ENCODE results near the gene GRIK1.

The GRIK1 gene

DNA sequence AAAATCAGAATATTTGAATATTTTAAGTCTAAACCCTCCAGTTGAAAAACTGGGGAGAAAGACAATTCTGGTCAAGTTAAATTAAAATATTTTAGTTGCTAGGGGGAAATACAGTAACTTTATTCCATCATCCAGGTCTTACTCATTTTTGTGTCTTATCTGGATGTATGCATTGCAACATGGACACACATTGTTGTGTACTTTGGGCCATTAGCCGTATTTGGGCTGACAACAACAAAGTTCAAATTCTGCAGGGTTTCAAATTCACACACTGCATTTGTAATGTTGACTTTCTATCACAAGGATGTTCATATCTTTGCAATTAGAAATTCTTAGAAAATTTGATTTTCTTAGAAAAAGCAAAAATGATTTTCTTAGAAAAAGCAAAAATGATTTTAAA lies 391.8 kb downstream of the GRIK1 start:
- Mint-ChIP-seq H3K36me3 (ENCODE audit: low read depth) (no peaks in the 10 kb centered on the region), H3K4me1 (ENCODE audit: low read depth) (no peaks in the 10 kb centered on the region), H3K9me3 (no peaks in the 10 kb centered on the region), H3K27ac (no peak overlapping the region), H3K27me3 (ENCODE audit: low read depth) (no peaks in the 10 kb centered on the region), H3K4me3 (no peak overlapping the region)
- DNase-seq (ENCODE audit: low spot score) = no peak

DNA sequence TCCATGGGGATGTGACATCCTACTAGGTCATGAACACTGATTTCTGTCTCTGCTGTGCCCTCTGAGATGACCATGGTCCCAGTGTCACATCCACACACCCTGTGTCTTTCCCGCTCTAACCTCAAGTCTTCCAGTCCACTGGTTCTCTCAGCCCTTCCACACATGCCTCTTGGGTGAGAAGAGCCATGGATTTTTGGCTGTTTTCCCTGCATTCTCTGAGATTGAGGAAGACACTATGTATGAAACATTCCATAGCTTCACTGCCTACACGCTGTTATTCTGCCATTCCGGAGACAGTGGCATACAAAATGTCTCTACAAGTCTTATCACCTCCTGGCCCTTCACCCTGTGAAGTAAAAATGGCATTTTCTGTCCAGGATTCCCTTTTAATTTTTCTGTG lies 393.7 kb downstream of the GRIK1 start:
- H3K4me1 Mint-ChIP-seq (ENCODE audit: low read depth) = no peaks in the 10 kb centered on the region
- no peak overlapping the region for H3K4me3 Mint-ChIP-seq
- H3K36me3 Mint-ChIP-seq (ENCODE audit: low read depth) = no peaks in the 10 kb centered on the region
- no peaks in the 10 kb centered on the region for H3K27me3 Mint-ChIP-seq (ENCODE audit: low read depth)
- H3K9me3 Mint-ChIP-seq = no peaks in the 10 kb centered on the region
- H3K27ac Mint-ChIP-seq = no peak overlapping the region
- DNase-seq (ENCODE audit: low spot score) = no peak

DNA sequence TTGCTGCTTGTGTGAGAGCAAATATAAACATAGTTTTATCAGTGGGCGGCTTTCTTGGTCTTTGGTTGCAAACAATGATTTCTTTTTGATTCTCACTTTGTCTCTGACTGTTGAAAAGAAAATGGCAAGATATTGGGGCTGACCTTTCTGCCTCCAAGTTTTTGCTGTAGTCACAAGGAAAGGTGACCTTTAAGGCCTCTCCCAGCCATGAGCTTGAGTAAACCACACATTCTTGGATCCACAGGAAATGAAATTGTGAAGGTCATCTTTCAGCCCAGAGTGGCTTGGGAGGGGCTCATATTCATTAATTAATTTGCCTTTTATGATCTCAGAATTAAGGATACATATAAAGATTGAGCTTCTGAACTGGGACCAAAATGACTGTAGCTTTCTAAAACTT lies 399.5 kb downstream of the GRIK1 start:
- no peaks in the 10 kb centered on the region for H3K36me3 Mint-ChIP-seq (ENCODE audit: low read depth)
- H3K4me3 Mint-ChIP-seq = no peak overlapping the region
- DNase-seq (ENCODE audit: low spot score) = no peak
- H3K9me3 Mint-ChIP-seq = peaks cover 10% of the 10 kb centered on the region
- no peaks in the 10 kb centered on the region for H3K4me1 Mint-ChIP-seq (ENCODE audit: low read depth)
- H3K27ac Mint-ChIP-seq = no peak overlapping the region
- H3K27me3 Mint-ChIP-seq (ENCODE audit: low read depth) = no peaks in the 10 kb centered on the region

DNA sequence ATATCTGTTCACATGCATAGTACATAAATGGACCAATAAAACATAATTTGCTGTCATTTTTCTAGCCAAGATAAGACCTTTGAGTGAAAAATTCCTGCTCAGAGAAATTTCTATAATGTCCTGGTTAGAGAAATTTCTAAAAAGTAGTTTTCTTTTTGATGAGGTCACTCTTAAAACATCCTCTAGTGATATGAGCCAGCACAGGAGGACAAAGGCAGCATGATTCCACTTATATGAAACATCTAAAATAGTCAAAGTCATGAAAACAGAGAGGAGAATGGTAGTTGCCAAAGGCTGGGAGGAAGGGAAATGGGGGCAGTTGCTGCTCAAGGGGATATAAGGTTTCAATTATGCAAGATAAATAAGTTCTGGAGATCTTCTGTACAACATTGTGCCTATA lies 401.7 kb downstream of the GRIK1 start:
- no peaks in the 10 kb centered on the region for H3K4me1 Mint-ChIP-seq (ENCODE audit: low read depth)
- DNase-seq (ENCODE audit: low spot score) = no peak
- H3K27ac Mint-ChIP-seq = no peak overlapping the region
- peaks cover 10% of the 10 kb centered on the region for H3K9me3 Mint-ChIP-seq
- no peaks in the 10 kb centered on the region for H3K27me3 Mint-ChIP-seq (ENCODE audit: low read depth)
- H3K4me3 Mint-ChIP-seq = no peak overlapping the region
- H3K36me3 Mint-ChIP-seq (ENCODE audit: low read depth) = no peaks in the 10 kb centered on the region

DNA sequence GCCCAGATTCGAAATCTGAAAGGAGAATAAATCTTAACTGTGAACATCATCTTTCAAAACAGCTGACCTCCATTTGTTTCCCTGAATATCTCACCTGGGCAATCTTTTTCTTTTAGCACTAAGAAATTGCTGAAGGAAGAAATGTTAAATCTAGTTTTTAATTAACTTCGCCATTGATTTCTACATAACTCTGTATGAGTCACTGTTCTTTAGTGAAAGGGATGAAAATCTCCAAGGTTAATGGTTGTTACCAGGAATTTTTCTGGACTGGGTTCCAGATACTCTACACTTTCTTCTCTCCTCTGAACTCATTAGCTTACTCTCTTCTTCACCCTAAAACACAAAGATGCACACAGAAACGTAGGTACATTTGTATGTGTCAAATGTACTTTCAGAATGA lies 405.3 kb downstream of the GRIK1 start:
- DNase-seq (ENCODE audit: low spot score) = no peak
- Mint-ChIP-seq H3K27ac (no peak overlapping the region), H3K36me3 (ENCODE audit: low read depth) (no peaks in the 10 kb centered on the region), H3K4me1 (ENCODE audit: low read depth) (no peaks in the 10 kb centered on the region), H3K27me3 (ENCODE audit: low read depth) (no peaks in the 10 kb centered on the region), H3K9me3 (peaks cover 10% of the 10 kb centered on the region), H3K4me3 (no peak overlapping the region)

DNA sequence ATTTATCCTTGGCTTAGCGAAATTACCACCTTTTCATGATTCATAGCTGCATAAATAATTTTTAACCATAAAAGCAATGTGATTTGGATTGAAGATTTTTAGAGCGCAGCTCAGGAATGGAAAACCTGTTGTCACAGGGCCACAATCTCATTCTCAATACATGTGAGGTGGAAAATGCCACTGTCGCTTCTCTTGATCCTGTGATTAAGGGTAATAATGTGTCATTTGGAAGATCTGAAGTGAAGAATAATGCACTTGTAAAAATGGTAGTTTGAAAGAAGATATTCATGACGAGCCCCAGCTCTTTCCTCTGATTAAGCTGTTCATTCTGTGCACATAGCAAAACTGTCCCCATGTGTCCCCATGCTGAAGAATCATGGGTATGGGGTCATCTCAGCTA lies 410.7 kb downstream of the GRIK1 start:
- H3K4me3 Mint-ChIP-seq = no peak overlapping the region
- H3K9me3 Mint-ChIP-seq = peaks cover 29% of the 10 kb centered on the region
- DNase-seq (ENCODE audit: low spot score) = no peak
- no peaks in the 10 kb centered on the region for H3K36me3 Mint-ChIP-seq (ENCODE audit: low read depth)
- no peaks in the 10 kb centered on the region for H3K27me3 Mint-ChIP-seq (ENCODE audit: low read depth)
- H3K27ac Mint-ChIP-seq = no peak overlapping the region
- H3K4me1 Mint-ChIP-seq (ENCODE audit: low read depth) = no peaks in the 10 kb centered on the region

DNA sequence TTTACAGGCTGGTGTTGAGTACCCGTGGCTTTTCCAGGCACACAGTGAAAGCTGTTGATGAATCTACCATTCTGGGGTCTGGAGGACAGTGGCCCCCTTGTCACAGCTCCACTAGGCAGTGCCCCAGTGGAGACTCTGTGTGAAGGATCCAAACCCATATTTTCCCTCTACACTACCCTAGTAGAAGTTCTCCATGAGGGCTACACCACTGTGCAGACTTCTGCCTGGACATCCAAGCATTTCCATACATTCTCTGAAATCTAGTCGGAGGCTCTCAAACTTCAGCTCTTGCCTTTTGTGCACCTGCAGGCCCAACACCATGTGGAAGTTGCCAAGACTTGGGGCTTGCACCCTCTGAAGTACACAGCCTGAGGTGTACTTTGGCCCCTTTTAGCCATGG lies 413.3 kb downstream of the GRIK1 start:
- Mint-ChIP-seq H3K27me3 (ENCODE audit: low read depth) (no peaks in the 10 kb centered on the region), H3K36me3 (ENCODE audit: low read depth) (no peaks in the 10 kb centered on the region), H3K4me1 (ENCODE audit: low read depth) (no peaks in the 10 kb centered on the region), H3K9me3 (peaks cover 32% of the 10 kb centered on the region), H3K27ac (no peak overlapping the region), H3K4me3 (no peak overlapping the region)
- DNase-seq (ENCODE audit: low spot score) = no peak

DNA sequence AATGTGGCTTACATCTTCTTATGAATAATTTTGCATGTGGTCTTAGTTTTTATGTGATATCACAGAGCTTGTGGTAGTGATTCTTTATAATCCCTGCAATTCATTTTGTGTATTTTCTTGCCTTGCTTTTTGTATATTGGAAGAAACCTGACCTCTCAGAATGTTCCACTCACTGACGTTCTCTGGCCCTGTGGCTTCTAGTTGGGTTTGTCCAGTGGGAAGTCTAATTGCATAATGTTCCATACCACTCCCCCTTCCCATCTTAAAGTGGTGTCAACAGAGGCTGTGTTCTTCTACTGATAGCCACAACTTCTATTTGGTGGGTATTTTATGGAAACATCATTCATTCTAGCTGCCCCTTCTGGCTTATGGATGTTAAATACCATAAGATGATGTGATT lies 415.7 kb downstream of the GRIK1 start:
- Mint-ChIP-seq H3K36me3 (ENCODE audit: low read depth) (no peaks in the 10 kb centered on the region), H3K9me3 (peaks cover 32% of the 10 kb centered on the region), H3K27ac (no peak overlapping the region), H3K4me3 (no peak overlapping the region), H3K4me1 (ENCODE audit: low read depth) (no peaks in the 10 kb centered on the region), H3K27me3 (ENCODE audit: low read depth) (no peaks in the 10 kb centered on the region)
- DNase-seq (ENCODE audit: low spot score) = no peak

DNA sequence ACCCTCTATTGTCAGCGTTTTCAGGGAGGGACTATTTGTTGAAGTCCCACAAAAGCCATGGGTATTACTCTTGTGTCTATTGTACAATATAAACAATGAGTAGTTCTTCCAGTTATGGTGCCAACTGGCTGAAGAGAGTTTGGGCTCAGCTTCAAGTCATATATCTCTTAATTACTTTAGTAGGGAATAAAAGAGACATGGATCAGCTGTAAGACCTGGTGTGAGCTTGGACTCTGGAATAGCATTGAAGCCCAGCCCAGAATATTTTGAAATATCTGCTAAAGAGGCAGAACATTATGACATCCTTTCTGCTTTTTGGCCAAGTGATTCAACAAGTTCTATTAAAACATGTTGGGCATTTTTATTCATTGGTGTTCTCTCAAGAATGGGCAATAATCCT lies 416.1 kb downstream of the GRIK1 start:
- no peaks in the 10 kb centered on the region for H3K36me3 Mint-ChIP-seq (ENCODE audit: low read depth)
- H3K4me1 Mint-ChIP-seq (ENCODE audit: low read depth) = no peaks in the 10 kb centered on the region
- no peak for DNase-seq (ENCODE audit: low spot score)
- no peak overlapping the region for H3K4me3 Mint-ChIP-seq
- peaks cover 31% of the 10 kb centered on the region for H3K9me3 Mint-ChIP-seq
- no peak overlapping the region for H3K27ac Mint-ChIP-seq
- no peaks in the 10 kb centered on the region for H3K27me3 Mint-ChIP-seq (ENCODE audit: low read depth)

DNA sequence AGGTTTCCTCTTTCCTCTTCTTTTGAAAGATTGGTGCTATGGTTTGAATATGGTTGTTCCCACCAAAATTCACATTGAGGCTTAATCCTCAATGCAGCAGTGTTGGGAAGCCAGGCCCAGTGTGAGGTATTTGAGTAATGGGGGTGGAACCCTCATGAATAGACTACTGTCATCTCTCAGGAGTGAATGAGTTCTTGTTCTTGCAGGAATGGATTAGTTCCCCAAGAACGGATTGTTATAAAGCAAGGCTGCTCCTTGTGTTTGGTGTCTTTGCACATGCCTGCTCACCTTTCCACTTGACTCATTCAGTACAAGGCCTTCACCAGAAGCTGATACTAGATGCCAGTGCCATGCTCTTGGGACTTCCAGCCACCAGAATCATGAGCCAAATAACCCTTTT lies 417.9 kb downstream of the GRIK1 start:
- peaks cover 22% of the 10 kb centered on the region for H3K9me3 Mint-ChIP-seq
- H3K27me3 Mint-ChIP-seq (ENCODE audit: low read depth) = no peaks in the 10 kb centered on the region
- H3K4me3 Mint-ChIP-seq = no peak overlapping the region
- H3K36me3 Mint-ChIP-seq (ENCODE audit: low read depth) = no peaks in the 10 kb centered on the region
- H3K4me1 Mint-ChIP-seq (ENCODE audit: low read depth) = no peaks in the 10 kb centered on the region
- no peak overlapping the region for H3K27ac Mint-ChIP-seq
- no peak for DNase-seq (ENCODE audit: low spot score)

DNA sequence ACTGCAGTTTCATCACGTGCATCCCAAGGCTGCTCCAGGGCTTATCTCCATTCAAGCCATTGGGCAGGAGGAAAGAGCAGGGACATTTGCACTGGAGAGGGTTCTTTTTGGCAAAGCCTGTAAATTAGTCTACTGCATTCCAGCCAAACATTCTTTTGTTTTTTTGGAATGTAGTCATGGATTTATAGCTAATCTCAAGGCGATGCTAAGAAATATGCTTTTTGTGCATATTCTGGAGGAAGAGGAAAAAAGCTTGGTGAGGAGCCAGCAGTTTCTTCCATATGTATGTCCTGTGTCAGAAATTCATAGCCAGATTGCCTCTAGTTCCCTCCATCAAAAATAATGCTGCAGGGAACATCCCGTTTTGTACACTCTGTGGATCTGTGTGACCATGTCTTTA lies 419.6 kb downstream of the GRIK1 start:
- Mint-ChIP-seq H3K36me3 (ENCODE audit: low read depth) (no peaks in the 10 kb centered on the region), H3K4me1 (ENCODE audit: low read depth) (no peaks in the 10 kb centered on the region), H3K27ac (no peak overlapping the region), H3K27me3 (ENCODE audit: low read depth) (no peaks in the 10 kb centered on the region), H3K4me3 (no peak overlapping the region), H3K9me3 (peaks cover 5% of the 10 kb centered on the region)
- no peak for DNase-seq (ENCODE audit: low spot score)

DNA sequence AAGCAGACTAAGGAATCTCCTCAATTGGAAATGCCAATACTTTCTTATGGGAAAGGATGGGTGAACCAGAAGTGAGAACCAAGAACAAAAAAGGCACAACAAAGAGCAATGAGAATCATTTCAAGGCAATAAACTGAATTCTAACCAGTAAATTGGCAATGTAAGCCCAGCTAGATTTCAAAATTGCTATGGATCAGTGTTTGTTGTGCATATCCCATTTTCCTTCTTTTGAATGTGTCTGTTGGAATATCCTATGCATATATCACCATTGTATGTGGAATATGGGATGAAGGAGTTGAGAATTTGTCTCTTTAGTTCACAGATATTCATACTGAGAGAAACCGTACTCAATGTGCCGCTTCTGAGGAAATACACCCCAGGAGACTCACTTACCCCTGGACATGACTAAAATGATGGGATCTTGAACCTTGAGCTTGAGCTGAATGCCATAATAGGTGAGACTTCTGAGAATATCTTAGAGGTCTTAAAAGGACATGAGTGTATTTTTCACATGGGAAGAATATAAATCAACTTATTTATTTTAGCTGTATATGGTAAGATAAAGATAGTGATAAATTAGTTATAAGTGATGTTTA lies 425.0 kb downstream of the GRIK1 start:
- DNase-seq (ENCODE audit: low spot score) = no peak
- H3K9me3 Mint-ChIP-seq = peaks cover 9% of the 10 kb centered on the region
- no peak overlapping the region for H3K4me3 Mint-ChIP-seq
- H3K27me3 Mint-ChIP-seq (ENCODE audit: low read depth) = no peaks in the 10 kb centered on the region
- H3K4me1 Mint-ChIP-seq (ENCODE audit: low read depth) = no peaks in the 10 kb centered on the region
- H3K36me3 Mint-ChIP-seq (ENCODE audit: low read depth) = no peaks in the 10 kb centered on the region
- H3K27ac Mint-ChIP-seq = no peak overlapping the region

DNA sequence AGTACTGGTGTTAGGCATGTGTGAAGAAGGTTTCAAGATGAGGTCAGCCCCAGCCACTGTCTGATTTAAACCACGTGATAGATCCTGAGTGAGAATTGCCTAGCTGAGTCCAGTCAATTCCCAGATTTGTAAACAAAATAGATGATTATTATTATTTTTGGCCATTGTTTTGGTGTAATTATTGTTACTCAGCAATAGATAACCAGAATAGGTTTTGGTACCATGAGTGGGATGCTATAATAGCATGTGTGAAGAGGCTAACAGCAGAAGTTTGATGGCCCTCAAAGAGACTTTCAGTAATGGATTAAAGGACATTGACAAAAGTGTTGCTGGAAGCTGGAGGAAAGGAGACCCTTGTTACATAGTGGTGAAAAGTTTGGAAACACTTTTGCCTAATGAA lies 426.3 kb downstream of the GRIK1 start:
- H3K9me3 Mint-ChIP-seq = peaks cover 9% of the 10 kb centered on the region
- no peak overlapping the region for H3K4me3 Mint-ChIP-seq
- H3K4me1 Mint-ChIP-seq (ENCODE audit: low read depth) = no peaks in the 10 kb centered on the region
- H3K36me3 Mint-ChIP-seq (ENCODE audit: low read depth) = no peaks in the 10 kb centered on the region
- DNase-seq (ENCODE audit: low spot score) = no peak
- no peaks in the 10 kb centered on the region for H3K27me3 Mint-ChIP-seq (ENCODE audit: low read depth)
- H3K27ac Mint-ChIP-seq = no peak overlapping the region

DNA sequence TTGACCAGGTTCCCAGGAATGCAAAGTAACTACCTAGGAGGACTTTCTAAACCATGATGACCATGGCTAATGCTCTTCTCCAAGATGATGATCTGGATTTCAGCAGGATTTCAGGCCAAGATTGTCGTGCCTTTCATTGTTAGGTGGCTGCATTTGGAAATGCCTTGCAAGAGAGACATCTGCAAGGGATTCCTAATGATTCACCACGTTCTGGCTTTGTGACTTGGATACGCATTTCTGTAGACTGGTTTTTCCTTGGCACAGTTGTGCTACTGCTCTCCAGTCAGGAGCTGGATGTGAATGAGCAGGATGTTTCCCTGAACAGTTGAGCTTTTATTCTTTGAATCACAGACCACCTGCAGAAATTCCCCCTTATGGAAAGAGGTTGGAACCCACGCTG lies 428.7 kb downstream of the GRIK1 start:
- peaks cover 9% of the 10 kb centered on the region for H3K9me3 Mint-ChIP-seq
- H3K4me1 Mint-ChIP-seq (ENCODE audit: low read depth) = no peaks in the 10 kb centered on the region
- no peak overlapping the region for H3K4me3 Mint-ChIP-seq
- no peak overlapping the region for H3K27ac Mint-ChIP-seq
- DNase-seq (ENCODE audit: low spot score) = no peak
- no peaks in the 10 kb centered on the region for H3K36me3 Mint-ChIP-seq (ENCODE audit: low read depth)
- no peaks in the 10 kb centered on the region for H3K27me3 Mint-ChIP-seq (ENCODE audit: low read depth)

DNA sequence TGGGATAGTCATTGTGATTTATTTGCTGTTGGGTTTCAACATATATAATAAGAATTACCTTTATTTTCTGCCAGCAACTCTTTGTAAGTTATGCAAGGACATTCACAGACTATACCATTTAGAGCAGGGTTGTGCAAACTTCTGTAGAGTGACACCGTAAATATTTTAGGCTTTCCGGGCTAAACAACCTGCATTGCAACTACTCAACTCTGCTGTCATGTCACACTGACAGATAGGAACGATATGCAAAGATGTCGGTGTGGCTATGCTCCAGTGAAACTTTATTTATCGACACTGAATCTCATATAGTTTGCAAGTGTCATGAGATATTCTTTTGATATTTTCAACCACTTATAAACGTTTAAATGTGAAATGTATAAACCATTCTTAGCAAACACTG lies 430.7 kb downstream of the GRIK1 start:
- peaks cover 9% of the 10 kb centered on the region for H3K9me3 Mint-ChIP-seq
- no peaks in the 10 kb centered on the region for H3K36me3 Mint-ChIP-seq (ENCODE audit: low read depth)
- DNase-seq (ENCODE audit: low spot score) = no peak
- H3K27ac Mint-ChIP-seq = no peak overlapping the region
- H3K4me3 Mint-ChIP-seq = no peak overlapping the region
- H3K4me1 Mint-ChIP-seq (ENCODE audit: low read depth) = no peaks in the 10 kb centered on the region
- no peaks in the 10 kb centered on the region for H3K27me3 Mint-ChIP-seq (ENCODE audit: low read depth)
